GM20000 (cell line): ENCODE data around the gene FOXM1.

ENCODE experiments used
- DNase-seq: peaks from one replicate; pipeline ENCODE4 v3.0.0; 2012; ENCODE audit warnings: low spot score
- TF ChIP-seq, protein P1 (sequence below): IDR thresholded peaks from 2 replicates; pipeline ENCODE4 v1.5.1; 2012; ENCODE audit warnings: mild to moderate bottlenecking, control low read depth; ENCODE audit errors: extremely low read depth, missing control alignments

Gene FOXM1

DNA sequence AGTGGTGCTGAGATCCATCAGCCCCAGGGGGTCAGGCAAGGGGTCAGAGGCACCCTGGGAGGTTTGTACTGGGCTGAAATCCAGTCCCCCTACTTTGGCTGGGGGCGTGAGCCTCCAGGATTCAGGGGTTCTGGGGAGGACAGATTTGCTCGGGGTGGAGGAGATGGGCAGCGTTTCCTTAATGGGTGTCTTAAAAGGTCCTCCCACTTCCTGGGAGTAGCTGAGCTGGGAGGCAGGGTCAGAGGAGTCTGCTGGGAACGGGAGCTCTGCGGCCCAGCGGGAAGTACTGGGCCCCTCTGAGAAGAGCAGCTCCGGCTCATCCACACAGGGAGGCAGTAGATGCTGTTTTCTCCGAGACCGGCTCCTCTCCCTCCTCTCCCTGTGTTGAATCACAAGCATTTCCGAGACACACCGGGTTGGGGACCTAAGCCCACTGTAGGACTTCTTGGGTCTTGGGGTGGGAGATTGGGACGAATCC is 18.0 kb downstream of the FOXM1 start:
- TF ChIP-seq, protein P1, sequence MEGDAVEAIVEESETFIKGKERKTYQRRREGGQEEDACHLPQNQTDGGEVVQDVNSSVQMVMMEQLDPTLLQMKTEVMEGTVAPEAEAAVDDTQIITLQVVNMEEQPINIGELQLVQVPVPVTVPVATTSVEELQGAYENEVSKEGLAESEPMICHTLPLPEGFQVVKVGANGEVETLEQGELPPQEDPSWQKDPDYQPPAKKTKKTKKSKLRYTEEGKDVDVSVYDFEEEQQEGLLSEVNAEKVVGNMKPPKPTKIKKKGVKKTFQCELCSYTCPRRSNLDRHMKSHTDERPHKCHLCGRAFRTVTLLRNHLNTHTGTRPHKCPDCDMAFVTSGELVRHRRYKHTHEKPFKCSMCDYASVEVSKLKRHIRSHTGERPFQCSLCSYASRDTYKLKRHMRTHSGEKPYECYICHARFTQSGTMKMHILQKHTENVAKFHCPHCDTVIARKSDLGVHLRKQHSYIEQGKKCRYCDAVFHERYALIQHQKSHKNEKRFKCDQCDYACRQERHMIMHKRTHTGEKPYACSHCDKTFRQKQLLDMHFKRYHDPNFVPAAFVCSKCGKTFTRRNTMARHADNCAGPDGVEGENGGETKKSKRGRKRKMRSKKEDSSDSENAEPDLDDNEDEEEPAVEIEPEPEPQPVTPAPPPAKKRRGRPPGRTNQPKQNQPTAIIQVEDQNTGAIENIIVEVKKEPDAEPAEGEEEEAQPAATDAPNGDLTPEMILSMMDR = no peak
- no peak for DNase-seq

DNA sequence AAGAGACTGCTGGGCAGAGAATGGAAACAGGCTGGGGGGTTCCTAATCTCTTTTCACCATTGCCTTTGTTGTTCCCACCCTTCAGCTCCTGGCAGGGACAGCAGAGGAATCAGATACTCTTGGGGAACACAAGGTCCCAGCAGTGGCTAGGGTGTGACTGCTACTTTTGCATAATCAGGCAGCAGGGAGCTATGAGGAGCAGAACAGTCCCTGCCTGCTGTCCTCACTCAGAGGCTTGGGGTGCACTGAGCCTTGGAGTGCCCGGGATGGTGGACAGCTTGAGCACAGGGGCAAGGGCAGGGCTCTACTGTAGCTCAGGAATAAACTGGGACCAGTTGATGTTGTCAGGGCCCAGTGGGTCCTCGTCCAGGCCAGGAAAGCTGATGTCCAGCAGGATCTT is 18.6 kb downstream of the FOXM1 start:
- TF ChIP-seq, protein P1 = no peak
- no peak for DNase-seq

DNA sequence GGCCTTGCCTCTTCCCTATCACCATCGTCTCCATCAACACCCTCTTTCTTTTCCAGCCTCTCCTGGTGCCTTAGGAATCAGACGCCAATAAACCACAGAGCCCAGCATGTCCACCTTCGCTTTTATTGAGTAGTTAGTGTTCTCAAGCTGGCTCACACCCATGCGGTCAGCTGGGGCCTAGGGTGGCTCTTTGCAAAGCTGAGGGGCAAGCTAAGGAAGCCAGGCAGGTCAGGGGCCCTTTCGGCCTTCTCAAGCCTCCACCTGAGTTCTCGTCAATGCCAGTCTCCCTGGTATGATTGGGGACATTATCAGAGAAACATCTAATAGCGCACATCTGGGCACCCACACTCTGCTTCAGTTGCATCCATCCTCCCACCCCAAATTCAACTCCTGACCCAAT is 19.4 kb downstream of the FOXM1 start:
- DNase-seq = no peak
- TF ChIP-seq, protein P1 = no peak

DNA sequence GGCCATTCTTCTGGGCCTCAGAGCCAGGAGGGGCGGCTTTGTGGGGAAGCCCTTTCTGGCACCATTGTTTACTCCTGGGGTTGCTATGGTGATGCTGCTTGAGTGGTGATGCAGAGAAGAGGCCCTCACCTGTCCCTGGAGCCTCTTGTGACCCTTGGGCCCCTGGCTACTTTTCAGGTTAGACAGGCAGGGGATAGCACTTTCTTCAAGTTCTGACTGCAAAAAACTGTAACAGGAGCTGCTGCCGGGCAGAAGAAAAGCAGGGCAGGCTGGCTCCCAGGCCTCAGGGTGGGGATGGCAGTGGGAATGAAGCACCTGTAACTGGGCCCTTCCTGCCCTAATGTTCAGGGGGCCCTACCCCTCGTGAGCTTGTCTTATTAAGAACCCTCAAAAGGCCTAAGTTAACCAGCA is 19.9 kb downstream of the FOXM1 start, which contains the start of gene TEX52:
TEX52 (minus strand) TSS at position 19 of the 411 bp plus-strand sequence; CDS start at position 6, 13 bp downstream.
- TF ChIP-seq, protein P1 = no peak
- DNase-seq = no peak

DNA sequence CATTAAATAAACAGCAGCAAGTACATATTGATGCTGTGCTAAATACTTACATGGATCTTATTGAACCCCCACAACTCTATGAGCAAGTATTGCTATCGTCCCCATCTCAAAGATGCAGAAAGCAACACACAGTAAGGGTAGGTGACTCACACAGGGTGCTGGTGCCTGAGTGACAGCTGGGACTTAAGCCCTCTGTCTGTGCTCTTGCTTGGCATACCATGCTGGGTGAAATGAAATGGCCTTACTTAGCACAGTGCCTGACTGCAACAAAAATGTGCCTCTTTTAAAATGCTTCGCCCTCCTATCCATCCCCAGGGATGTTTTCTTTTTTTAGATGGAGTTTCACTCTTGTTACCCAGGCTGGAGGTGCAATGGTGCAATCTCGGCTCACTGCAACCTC is 20.9 kb downstream of the FOXM1 start:
- TF ChIP-seq, protein P1 = no peak
- DNase-seq = no peak

DNA sequence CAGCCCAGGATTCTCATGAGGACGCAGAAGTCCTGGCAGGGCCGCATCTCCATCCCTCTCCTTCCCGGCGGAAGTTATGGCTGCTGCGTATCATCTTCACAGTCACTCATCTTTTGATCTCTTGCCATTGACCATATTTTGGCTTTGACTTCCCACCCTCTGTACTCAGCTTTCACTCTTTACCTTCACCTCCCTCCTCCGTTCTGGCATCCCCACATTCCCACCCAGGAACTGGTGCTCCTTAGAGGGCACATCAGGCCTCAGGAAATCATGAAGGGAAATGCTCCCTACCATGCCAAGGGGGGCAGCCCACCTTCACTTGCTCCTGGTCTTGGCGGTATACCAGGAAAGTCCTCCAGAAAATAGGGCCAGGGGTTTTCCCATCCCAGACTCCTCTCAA is 21.4 kb downstream of the FOXM1 start:
- TF ChIP-seq, protein P1 = no peak
- DNase-seq = no peak

DNA sequence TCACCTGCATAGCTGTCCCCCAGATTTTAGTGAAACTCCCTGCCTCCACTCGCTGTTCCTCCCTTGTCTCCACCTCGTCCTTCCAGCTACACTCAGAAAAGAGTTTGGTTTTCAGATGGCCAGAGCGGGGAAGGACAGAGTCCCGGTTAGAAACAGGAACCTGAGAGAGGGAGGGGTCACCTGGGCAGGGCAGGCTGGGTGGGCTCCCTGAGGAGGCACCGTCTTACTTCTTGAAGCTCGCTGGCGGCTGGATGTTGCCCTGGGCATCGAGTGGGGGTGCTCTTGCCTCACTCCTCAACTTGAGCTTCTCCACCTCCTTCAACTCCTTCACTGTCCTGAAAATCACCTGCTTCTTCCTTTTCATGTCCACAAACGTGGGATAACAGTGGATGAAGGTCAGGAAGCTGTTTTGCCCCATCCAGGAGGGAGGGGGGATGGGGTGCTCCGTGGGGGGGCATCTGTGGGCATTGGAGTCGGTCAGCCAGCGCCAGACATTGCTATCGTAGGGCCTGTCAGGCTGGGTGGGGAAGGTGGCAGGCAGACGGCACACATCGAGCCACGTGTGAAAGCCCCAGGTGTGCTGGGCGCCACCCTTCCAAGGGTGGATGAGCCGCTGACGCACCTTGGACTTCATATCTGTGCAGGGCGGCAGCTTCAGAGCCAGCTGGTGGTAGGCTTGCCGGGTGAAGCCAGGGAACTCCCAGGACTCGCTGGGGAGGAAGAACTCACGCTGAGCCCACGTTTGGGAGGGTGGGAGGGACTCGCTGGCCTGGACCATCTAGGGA is 22.1 kb downstream of the FOXM1 start:
- no peak for DNase-seq
- TF ChIP-seq, protein P1 = no peak
